Measurements from ENCODE around the gene SEMA3F. TPM values are rescaled to one million over a fixed set of nuclear protein-coding genes. Genes with fewer than 3 reads are reported as not detected.

SEMA3F gene
- total RNA-seq, 1 donor from 2014 or later = 79.8 TPM

DNA sequence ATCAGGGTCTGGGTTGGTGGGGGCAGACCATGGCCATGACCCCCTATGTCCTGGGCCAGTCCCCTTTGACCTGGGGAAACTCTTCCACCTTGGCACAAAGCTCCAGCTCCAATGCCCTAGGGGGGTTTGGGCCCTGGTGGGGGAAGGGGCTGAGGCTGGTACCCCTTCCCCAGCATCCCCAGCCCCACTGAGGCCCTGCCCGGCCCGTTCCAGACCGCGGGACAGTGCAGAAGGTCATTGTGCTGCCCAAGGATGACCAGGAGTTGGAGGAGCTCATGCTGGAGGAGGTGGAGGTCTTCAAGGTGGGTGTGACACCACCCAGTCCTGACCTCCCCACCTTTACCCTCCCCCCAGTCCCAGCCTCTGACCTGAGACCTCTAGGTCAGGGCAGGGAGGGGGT, 30.1 kb downstream of the SEMA3F start:
- H3K27me3 ChIP-seq (ENCODE audit: control insufficient read depth, insufficient read depth, low read length) = no peaks in the 10 kb centered on the region
- DNase-seq (ENCODE audit: low read depth) = no peak
- no peak overlapping the region for H3K4me3 ChIP-seq (ENCODE audit: low read depth, low read length)
- no peaks in the 10 kb centered on the region for H3K36me3 ChIP-seq (ENCODE audit: control insufficient read depth, insufficient read depth, low read length)
- TF ChIP-seq, protein P1, sequence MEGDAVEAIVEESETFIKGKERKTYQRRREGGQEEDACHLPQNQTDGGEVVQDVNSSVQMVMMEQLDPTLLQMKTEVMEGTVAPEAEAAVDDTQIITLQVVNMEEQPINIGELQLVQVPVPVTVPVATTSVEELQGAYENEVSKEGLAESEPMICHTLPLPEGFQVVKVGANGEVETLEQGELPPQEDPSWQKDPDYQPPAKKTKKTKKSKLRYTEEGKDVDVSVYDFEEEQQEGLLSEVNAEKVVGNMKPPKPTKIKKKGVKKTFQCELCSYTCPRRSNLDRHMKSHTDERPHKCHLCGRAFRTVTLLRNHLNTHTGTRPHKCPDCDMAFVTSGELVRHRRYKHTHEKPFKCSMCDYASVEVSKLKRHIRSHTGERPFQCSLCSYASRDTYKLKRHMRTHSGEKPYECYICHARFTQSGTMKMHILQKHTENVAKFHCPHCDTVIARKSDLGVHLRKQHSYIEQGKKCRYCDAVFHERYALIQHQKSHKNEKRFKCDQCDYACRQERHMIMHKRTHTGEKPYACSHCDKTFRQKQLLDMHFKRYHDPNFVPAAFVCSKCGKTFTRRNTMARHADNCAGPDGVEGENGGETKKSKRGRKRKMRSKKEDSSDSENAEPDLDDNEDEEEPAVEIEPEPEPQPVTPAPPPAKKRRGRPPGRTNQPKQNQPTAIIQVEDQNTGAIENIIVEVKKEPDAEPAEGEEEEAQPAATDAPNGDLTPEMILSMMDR (IDR thresholded peaks at IDR 0.05; ENCODE audit: insufficient read depth, low read length, poor library complexity, severe bottlenecking) = no peak

DNA sequence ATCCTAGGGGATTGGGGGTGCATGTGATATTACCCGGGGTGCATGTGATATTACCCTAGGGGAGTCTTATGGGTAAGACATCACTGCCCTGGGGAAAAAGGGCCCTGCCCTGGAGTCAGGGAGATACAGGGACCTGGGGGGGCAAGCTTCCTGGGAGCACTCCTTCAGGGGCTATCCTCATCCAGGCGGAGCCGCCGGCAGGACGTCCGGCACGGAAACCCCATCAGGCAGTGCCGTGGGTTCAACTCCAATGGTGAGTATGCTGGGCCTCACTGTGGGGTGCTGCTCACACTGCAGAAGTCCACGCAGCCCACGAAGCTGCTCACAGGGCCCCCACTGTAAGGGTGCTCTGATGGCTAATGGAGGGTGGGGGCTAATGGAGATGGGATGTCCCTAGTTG, 31.0 kb downstream of the SEMA3F start:
- TF ChIP-seq, protein P1 (IDR thresholded peaks at IDR 0.05; ENCODE audit: insufficient read depth, low read length, poor library complexity, severe bottlenecking) = no peak
- H3K4me3 ChIP-seq (ENCODE audit: low read depth, low read length) = no peak overlapping the region
- no peaks in the 10 kb centered on the region for H3K36me3 ChIP-seq (ENCODE audit: control insufficient read depth, insufficient read depth, low read length)
- H3K27me3 ChIP-seq (ENCODE audit: control insufficient read depth, insufficient read depth, low read length) = no peaks in the 10 kb centered on the region
- DNase-seq (ENCODE audit: low read depth) = no peak

DNA sequence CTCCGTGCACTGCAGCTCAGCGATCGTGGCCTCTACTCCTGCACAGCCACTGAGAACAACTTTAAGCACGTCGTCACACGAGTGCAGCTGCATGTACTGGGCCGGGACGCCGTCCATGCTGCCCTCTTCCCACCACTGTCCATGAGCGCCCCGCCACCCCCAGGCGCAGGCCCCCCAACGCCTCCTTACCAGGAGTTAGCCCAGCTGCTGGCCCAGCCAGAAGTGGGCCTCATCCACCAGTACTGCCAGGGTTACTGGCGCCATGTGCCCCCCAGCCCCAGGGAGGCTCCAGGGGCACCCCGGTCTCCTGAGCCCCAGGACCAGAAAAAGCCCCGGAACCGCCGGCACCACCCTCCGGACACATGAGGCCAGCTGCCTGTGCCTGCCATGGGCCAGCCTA, 32.6 kb downstream of the SEMA3F start:
- Histone ChIP-seq H3K27me3 (ENCODE audit: control insufficient read depth, insufficient read depth, low read length) (peaks cover 3% of the 10 kb centered on the region), H3K36me3 (ENCODE audit: control insufficient read depth, insufficient read depth, low read length) (no peaks in the 10 kb centered on the region), H3K4me3 (ENCODE audit: low read depth, low read length) (no peak overlapping the region)
- no peak for DNase-seq (ENCODE audit: low read depth)
- TF ChIP-seq, protein P1 (IDR thresholded peaks at IDR 0.05; ENCODE audit: insufficient read depth, low read length, poor library complexity, severe bottlenecking) = no peak

DNA sequence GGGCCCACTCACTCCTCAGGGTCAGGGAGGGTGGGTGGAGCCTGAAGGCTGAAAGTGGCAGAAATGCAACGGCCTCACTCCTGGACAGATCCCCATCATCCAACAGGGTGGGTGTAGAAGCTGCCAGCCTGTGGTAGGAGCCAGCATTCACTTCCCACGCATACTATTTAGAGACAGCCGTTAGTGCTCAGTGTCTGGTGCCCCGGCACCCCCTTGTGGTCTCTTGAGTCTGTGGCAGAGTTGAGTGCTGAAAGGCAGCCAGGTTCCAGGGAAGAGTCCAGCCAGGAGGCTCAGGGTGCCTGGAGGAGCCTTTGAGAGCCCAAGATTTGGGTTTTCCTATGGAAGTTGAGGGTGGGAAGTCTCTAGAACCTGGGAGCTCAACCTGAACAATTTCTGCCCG, 34.1 kb downstream of the SEMA3F start:
- Histone ChIP-seq H3K4me3 (ENCODE audit: low read depth, low read length) (no peak overlapping the region), H3K36me3 (ENCODE audit: control insufficient read depth, insufficient read depth, low read length) (no peaks in the 10 kb centered on the region), H3K27me3 (ENCODE audit: control insufficient read depth, insufficient read depth, low read length) (peaks cover 18% of the 10 kb centered on the region)
- TF ChIP-seq, protein P1 (IDR thresholded peaks at IDR 0.05; ENCODE audit: insufficient read depth, low read length, poor library complexity, severe bottlenecking) = peak; percentile 90
- peak; percentile 54 for DNase-seq (ENCODE audit: low read depth)

DNA sequence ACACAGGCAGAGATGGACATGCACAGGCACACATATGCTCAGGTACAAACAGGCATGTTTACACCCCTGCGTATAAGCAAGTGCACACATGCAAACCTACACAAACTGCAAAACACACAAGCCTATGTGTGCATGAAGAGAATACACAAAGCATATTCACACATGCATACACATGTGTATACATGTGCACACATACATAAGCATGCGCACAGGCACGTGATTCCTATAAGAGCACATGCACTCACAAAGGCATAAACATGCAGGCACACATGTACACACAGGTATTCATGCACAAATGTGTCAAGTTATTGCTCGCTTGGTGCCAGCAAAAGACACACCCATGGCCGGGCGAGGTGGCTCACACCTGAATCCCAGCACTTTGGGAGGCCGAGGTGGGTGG, 34.9 kb downstream of the SEMA3F start:
- H3K36me3 ChIP-seq (ENCODE audit: control insufficient read depth, insufficient read depth, low read length) = no peaks in the 10 kb centered on the region
- peaks cover 25% of the 10 kb centered on the region for H3K27me3 ChIP-seq (ENCODE audit: control insufficient read depth, insufficient read depth, low read length)
- H3K4me3 ChIP-seq (ENCODE audit: low read depth, low read length) = no peak overlapping the region
- no peak for DNase-seq (ENCODE audit: low read depth)
- TF ChIP-seq, protein P1 (IDR thresholded peaks at IDR 0.05; ENCODE audit: insufficient read depth, low read length, poor library complexity, severe bottlenecking) = no peak

DNA sequence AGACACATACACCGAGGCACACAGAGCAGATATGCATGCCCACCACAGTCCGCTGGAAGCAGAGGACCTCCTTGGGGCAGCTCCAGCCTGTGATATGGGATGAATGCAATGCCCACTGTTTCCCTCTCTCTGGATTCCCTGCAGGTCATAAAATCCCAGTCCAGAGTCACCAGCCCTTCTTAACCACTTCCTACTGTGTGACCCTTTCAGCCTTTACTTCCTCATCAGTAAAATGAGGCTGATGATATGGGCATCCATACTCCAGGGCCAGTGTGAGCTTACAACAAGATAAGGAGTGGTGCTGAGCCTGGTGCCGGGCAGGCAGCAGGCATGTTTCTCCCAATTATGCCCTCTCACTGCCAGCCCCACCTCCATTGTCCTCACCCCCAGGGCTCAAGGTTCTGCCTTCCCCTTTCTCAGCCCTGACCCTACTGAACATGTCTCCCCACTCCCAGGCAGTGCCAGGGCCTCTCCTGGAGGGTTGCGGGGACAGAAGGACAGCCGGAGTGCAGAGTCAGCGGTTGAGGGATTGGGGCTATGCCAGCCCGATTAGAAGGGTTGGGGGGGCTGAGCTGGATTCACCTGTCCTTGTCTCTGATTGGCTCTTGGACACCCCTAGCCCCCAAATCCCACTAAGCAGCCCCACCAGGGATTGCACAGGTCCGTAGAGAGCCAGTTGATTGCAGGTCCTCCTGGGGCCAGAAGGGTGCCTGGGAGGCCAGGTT, 36.0 kb downstream of the SEMA3F start, which contains the start of gene GNAT1:
GNAT1 (plus strand) TSS at position 675 of the 725 bp plus-strand sequence. CDS start 116 bp downstream, outside the sequence.
- DNase-seq (ENCODE audit: low read depth) = no peak
- TF ChIP-seq, protein P1 (IDR thresholded peaks at IDR 0.05; ENCODE audit: insufficient read depth, low read length, poor library complexity, severe bottlenecking) = no peak
- H3K4me3 ChIP-seq (ENCODE audit: low read depth, low read length) = no peak within 1 kb of the TSS
- no peaks in the 10 kb centered on the region for H3K36me3 ChIP-seq (ENCODE audit: control insufficient read depth, insufficient read depth, low read length)
- peaks cover 33% of the 10 kb centered on the region for H3K27me3 ChIP-seq (ENCODE audit: control insufficient read depth, insufficient read depth, low read length)
